GM19351 (cell line): Measurements from ENCODE around the gene USP13.

Source experiments
- ATAC-seq: cut with Tn5 transposase; IDR thresholded peaks from one replicate; pipeline ENCODE4 v1.9.1; 2021; ENCODE audit warnings: mild to moderate bottlenecking, moderate library complexity; ENCODE audit not compliant: unreplicated experiment

Gene USP13

GRCh38 chr3:179791793-179792192 is 139.0 kb downstream of the USP13 start:
- no peak for ATAC-seq

GRCh38 chr3:179794355-179794754 is 141.5 kb downstream of the USP13 start:
- no peak for ATAC-seq

GRCh38 chr3:179796421-179796820 is 143.6 kb downstream of the USP13 start:
- ATAC-seq = no peak

GRCh38 chr3:179797192-179797591 is 144.4 kb downstream of the USP13 start:
- no peak for ATAC-seq

- no peak for ATAC-seq
These were observed 148.4 kb downstream of the USP13 start for GRCh38 chr3:179801263-179801662.

GRCh38 chr3:179801856-179802255 is 149.0 kb downstream of the USP13 start:
- ATAC-seq = no peak

- no peak for ATAC-seq
These were observed 153.3 kb downstream of the USP13 start for GRCh38 chr3:179806177-179806576.

GRCh38 chr3:179807588-179807987 is 154.7 kb downstream of the USP13 start:
- no peak for ATAC-seq

GRCh38 chr3:179809639-179810038 is 156.8 kb downstream of the USP13 start:
- no peak for ATAC-seq

GRCh38 chr3:179811321-179812095 is 158.7 kb downstream of the USP13 start:
- ATAC-seq = peak; percentile 96

GRCh38 chr3:179812096-179812382 is 159.2 kb downstream of the USP13 start:
- no peak for ATAC-seq

GRCh38 chr3:179819379-179819778 is 166.5 kb downstream of the USP13 start:
- ATAC-seq = no peak

- no peak for ATAC-seq
These were observed 169.5 kb downstream of the USP13 start for GRCh38 chr3:179822296-179822695.

- ATAC-seq = no peak
These were observed 172.8 kb downstream of the USP13 start for GRCh38 chr3:179825527-179826246.

- no peak for ATAC-seq
These were observed 173.4 kb downstream of the USP13 start for GRCh38 chr3:179826247-179826637.

GRCh38 chr3:179828738-179829137 is 175.9 kb downstream of the USP13 start:
- ATAC-seq = peak; percentile 62

GRCh38 chr3:179829401-179829800 is 176.6 kb downstream of the USP13 start:
- ATAC-seq = no peak

GRCh38 chr3:179832333-179832854 is 179.6 kb downstream of the USP13 start:
- ATAC-seq = no peak

GRCh38 chr3:179833294-179833693 is 180.5 kb downstream of the USP13 start:
- no peak for ATAC-seq

GRCh38 chr3:179837374-179837773 is 184.5 kb downstream of the USP13 start:
- no peak for ATAC-seq
